HEK293 (cell line): ENCODE data around the gene RNF31.

Source experiments
- GLIS2 ChIP-seq: fragments of 450-650 bp; formaldehyde crosslinking; IDR thresholded peaks from 2 replicates; pipeline ENCODE4 v1.5.1; 2016; ENCODE audit warnings: missing biosample characterization, missing genetic modification characterization
- OVOL3 ChIP-seq: fragments of 450-650 bp; formaldehyde crosslinking; IDR thresholded peaks from 2 replicates; pipeline ENCODE4 v1.5.1; 2016; ENCODE audit warnings: missing biosample characterization, missing genetic modification characterization
- SP3 ChIP-seq: fragments of 450-650 bp; formaldehyde crosslinking; IDR thresholded peaks from 2 replicates; pipeline ENCODE4 v1.5.1; 2016; ENCODE audit warnings: missing biosample characterization, missing genetic modification characterization
- ZEB2 ChIP-seq: fragments of 450-650 bp; formaldehyde crosslinking; IDR thresholded peaks from 2 replicates; pipeline ENCODE4 v1.5.1; 2016; ENCODE audit warnings: missing biosample characterization, missing genetic modification characterization
- ZNF121 ChIP-seq: fragments of 450-650 bp; formaldehyde crosslinking; IDR thresholded peaks from 2 replicates; pipeline ENCODE4 v1.5.1; 2016; ENCODE audit warnings: missing biosample characterization, missing genetic modification characterization
- ZNF155 ChIP-seq: fragments of 450-650 bp; formaldehyde crosslinking; IDR thresholded peaks from 2 replicates; pipeline ENCODE4 v1.5.1; 2016; ENCODE audit warnings: missing biosample characterization, missing genetic modification characterization
- ZNF221 ChIP-seq: fragments of 450-650 bp; formaldehyde crosslinking; IDR thresholded peaks from 2 replicates; pipeline ENCODE4 v1.5.1; 2017; ENCODE audit warnings: missing biosample characterization, missing genetic modification characterization, borderline replicate concordance
- ZNF24 ChIP-seq: fragments of 450-650 bp; formaldehyde crosslinking; IDR thresholded peaks from 2 replicates; pipeline ENCODE4 v1.5.1; 2016; ENCODE audit warnings: missing biosample characterization, missing genetic modification characterization
- ZNF416 ChIP-seq: fragments of 450-650 bp; formaldehyde crosslinking; IDR thresholded peaks from 2 replicates; pipeline ENCODE4 v1.5.1; 2016; ENCODE audit warnings: missing biosample characterization, missing genetic modification characterization
- ZNF423 ChIP-seq: fragments of 450-650 bp; formaldehyde crosslinking; IDR thresholded peaks from 2 replicates; pipeline ENCODE4 v1.5.1; 2016; ENCODE audit warnings: missing biosample characterization, missing genetic modification characterization
- ZNF426 ChIP-seq: fragments of 450-650 bp; formaldehyde crosslinking; IDR thresholded peaks from 2 replicates; pipeline ENCODE4 v1.5.1; 2017; ENCODE audit warnings: missing biosample characterization, missing genetic modification characterization, mild to moderate bottlenecking, inconsistent platforms, moderate library complexity
- ZNF510 ChIP-seq: fragments of 450-650 bp; formaldehyde crosslinking; IDR thresholded peaks from 2 replicates; pipeline ENCODE4 v1.5.1; 2018; ENCODE audit warnings: mild to moderate bottlenecking, missing genetic modification characterization, missing biosample characterization; ENCODE audit not compliant: insufficient replicate concordance
- ZNF529 ChIP-seq: fragments of 450-650 bp; formaldehyde crosslinking; IDR thresholded peaks from 2 replicates; pipeline ENCODE4 v1.5.1; 2017; ENCODE audit warnings: missing genetic modification characterization, missing biosample characterization; ENCODE audit not compliant: insufficient replicate concordance
- ZNF544 ChIP-seq: fragments of 450-650 bp; formaldehyde crosslinking; IDR thresholded peaks from 2 replicates; pipeline ENCODE4 v1.5.0; 2017; ENCODE audit warnings: missing biosample characterization, missing genetic modification characterization
- ZNF549 ChIP-seq: fragments of 450-650 bp; IDR thresholded peaks from 2 replicates; pipeline ENCODE4 v1.5.1; 2018; ENCODE audit warnings: missing biosample characterization, missing genetic modification characterization, mild to moderate bottlenecking, inconsistent platforms, moderate library complexity
- ZNF624 ChIP-seq: fragments of 450-650 bp; formaldehyde crosslinking; IDR thresholded peaks from 2 replicates; pipeline ENCODE4 v1.5.1; 2017; ENCODE audit warnings: missing biosample characterization, missing genetic modification characterization
- ZNF747 ChIP-seq: fragments of 450-650 bp; formaldehyde crosslinking; IDR thresholded peaks from 2 replicates; pipeline ENCODE4 v1.5.1; 2016; ENCODE audit warnings: missing biosample characterization, missing genetic modification characterization
- ZNF76 ChIP-seq: fragments of 450-650 bp; formaldehyde crosslinking; IDR thresholded peaks from 2 replicates; pipeline ENCODE4; 2016; ENCODE audit warnings: low read depth, missing biosample characterization, missing genetic modification characterization, borderline replicate concordance
- ZNF785 ChIP-seq: fragments of 450-650 bp; formaldehyde crosslinking; IDR thresholded peaks from 2 replicates; pipeline ENCODE4 v1.5.1; 2016; ENCODE audit warnings: missing biosample characterization, missing genetic modification characterization
- ZSCAN23 ChIP-seq: fragments of 450-650 bp; formaldehyde crosslinking; IDR thresholded peaks from 2 replicates; pipeline ENCODE4 v1.5.1; 2016; ENCODE audit warnings: missing biosample characterization, missing genetic modification characterization
- TF ChIP-seq, protein P1 (sequence below): fragments of 450-650 bp; formaldehyde crosslinking; IDR thresholded peaks from 2 replicates; pipeline ENCODE4 v1.5.1; 2017; ENCODE audit warnings: missing biosample characterization, missing genetic modification characterization
- TF ChIP-seq, protein P2 (sequence below): fragments of 450-650 bp; formaldehyde crosslinking; IDR thresholded peaks from 2 replicates; pipeline ENCODE4 v1.5.1; 2017; ENCODE audit warnings: missing biosample characterization, missing genetic modification characterization
- TF ChIP-seq, protein P3 (sequence below): fragments of 450-650 bp; formaldehyde crosslinking; conservative IDR thresholded peaks from 2 replicates; pipeline ENCODE4 v1.5.1; 2016; ENCODE audit warnings: low read depth, missing biosample characterization, missing genetic modification characterization
- TF ChIP-seq, protein P4 (sequence below): fragments of 450-650 bp; formaldehyde crosslinking; IDR thresholded peaks from 2 replicates; pipeline ENCODE4 v1.5.1; 2016; ENCODE audit warnings: missing biosample characterization, missing genetic modification characterization

RNF31 gene

DNA sequence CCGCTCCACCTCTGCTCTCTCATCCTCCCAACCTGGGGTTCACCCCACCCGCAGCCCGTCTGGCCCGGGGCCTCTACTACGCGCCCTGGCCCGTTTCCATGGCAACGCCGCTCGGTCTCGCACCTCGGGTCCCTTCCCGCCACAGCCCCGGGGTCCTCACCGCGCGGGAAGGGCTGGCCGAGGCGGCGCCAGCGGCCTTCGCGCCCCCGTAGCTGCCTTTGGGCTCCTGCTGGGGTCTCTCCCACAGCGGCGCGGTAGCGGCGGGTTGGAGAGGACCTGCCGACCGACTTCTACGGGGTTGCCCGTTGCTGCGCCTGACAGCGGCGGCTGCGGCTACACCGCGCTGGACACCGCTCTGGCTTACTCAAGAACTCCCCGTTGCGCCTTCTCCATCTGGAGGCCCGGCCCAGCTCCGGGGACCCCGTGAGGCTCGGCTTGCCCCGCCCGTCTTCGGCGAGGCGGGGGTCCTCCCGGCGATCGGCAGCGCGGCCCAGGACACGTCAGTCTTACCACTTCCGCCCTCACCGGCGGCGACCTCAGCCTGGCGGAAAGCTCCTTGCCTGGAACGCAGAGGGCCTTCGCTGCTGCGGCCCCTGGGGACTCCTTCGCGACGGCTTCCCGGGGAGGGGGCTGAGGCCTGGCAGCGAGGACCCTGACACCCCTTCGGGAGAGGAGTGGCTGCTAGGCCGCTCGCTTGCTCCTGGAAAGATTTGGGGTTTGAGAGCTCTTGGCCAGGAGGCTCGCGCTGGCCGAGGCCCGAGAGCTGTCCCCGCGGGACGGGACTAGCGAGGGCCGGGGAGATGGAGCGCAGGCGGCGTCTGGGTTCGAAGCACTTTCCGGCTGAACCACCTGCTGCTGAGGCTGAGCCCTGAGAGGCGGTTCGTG lies 48.1 kb downstream of the RNF31 start, which contains the start of gene TM9SF1 (continued):
- TF ChIP-seq GLIS2 (tag by site-specific recombination) = peak; percentile 88
- no peak; the same call in 1 of the 2 replicates for TF ChIP-seq ZNF24 (tag by site-specific recombination)
- TF ChIP-seq ZNF510 (tag by site-specific recombination) = no peak
- no peak for TF ChIP-seq ZNF624 (tag by site-specific recombination)
- TF ChIP-seq, protein P1, sequence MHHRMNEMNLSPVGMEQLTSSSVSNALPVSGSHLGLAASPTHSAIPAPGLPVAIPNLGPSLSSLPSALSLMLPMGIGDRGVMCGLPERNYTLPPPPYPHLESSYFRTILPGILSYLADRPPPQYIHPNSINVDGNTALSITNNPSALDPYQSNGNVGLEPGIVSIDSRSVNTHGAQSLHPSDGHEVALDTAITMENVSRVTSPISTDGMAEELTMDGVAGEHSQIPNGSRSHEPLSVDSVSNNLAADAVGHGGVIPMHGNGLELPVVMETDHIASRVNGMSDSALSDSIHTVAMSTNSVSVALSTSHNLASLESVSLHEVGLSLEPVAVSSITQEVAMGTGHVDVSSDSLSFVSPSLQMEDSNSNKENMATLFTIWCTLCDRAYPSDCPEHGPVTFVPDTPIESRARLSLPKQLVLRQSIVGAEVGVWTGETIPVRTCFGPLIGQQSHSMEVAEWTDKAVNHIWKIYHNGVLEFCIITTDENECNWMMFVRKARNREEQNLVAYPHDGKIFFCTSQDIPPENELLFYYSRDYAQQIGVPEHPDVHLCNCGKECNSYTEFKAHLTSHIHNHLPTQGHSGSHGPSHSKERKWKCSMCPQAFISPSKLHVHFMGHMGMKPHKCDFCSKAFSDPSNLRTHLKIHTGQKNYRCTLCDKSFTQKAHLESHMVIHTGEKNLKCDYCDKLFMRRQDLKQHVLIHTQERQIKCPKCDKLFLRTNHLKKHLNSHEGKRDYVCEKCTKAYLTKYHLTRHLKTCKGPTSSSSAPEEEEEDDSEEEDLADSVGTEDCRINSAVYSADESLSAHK (tag by site-specific recombination) = 0 out of 2 replicates have a peak, but pooled peaks have one; percentile 17
- 0 out of 2 replicates have a peak, but pooled peaks have one; percentile 23 for TF ChIP-seq OVOL3 (tag by site-specific recombination)
- peak; percentile 78 for TF ChIP-seq SP3 (tag by site-specific recombination)
- no peak for TF ChIP-seq ZNF747
- peak; percentile 88 for TF ChIP-seq ZNF76 (tag by site-specific recombination)
- TF ChIP-seq ZNF155 = no peak
- TF ChIP-seq, protein P2, sequence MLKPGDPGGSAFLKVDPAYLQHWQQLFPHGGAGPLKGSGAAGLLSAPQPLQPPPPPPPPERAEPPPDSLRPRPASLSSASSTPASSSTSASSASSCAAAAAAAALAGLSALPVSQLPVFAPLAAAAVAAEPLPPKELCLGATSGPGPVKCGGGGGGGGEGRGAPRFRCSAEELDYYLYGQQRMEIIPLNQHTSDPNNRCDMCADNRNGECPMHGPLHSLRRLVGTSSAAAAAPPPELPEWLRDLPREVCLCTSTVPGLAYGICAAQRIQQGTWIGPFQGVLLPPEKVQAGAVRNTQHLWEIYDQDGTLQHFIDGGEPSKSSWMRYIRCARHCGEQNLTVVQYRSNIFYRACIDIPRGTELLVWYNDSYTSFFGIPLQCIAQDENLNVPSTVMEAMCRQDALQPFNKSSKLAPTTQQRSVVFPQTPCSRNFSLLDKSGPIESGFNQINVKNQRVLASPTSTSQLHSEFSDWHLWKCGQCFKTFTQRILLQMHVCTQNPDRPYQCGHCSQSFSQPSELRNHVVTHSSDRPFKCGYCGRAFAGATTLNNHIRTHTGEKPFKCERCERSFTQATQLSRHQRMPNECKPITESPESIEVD (tag by site-specific recombination) = no peak
- TF ChIP-seq, protein P3, sequence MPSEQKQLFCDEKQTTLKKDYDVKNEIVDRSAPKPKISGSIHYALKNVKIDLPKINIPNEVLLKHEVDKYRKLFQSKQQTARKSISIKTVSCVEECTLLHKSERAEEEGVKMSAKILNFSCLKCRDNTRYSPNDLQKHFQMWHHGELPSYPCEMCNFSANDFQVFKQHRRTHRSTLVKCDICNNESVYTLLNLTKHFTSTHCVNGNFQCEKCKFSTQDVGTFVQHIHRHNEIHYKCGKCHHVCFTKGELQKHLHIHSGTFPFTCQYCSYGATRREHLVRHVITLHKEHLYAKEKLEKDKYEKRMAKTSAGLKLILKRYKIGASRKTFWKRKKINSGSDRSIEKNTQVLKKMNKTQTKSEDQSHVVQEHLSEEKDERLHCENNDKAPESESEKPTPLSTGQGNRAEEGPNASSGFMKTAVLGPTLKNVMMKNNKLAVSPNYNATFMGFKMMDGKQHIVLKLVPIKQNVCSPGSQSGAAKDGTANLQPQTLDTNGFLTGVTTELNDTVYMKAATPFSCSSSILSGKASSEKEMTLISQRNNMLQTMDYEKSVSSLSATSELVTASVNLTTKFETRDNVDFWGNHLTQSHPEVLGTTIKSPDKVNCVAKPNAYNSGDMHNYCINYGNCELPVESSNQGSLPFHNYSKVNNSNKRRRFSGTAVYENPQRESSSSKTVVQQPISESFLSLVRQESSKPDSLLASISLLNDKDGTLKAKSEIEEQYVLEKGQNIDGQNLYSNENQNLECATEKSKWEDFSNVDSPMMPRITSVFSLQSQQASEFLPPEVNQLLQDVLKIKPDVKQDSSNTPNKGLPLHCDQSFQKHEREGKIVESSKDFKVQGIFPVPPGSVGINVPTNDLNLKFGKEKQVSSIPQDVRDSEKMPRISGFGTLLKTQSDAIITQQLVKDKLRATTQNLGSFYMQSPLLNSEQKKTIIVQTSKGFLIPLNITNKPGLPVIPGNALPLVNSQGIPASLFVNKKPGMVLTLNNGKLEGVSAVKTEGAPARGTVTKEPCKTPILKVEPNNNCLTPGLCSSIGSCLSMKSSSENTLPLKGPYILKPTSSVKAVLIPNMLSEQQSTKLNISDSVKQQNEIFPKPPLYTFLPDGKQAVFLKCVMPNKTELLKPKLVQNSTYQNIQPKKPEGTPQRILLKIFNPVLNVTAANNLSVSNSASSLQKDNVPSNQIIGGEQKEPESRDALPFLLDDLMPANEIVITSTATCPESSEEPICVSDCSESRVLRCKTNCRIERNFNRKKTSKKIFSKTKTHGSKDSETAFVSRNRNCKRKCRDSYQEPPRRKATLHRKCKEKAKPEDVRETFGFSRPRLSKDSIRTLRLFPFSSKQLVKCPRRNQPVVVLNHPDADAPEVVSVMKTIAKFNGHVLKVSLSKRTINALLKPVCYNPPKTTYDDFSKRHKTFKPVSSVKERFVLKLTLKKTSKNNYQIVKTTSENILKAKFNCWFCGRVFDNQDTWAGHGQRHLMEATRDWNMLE (tag by site-specific recombination) = peak; percentile 57; the same call in 1 of the 2 replicates
- no peak for TF ChIP-seq ZNF221 (tag by site-specific recombination)
- TF ChIP-seq ZNF423 (tag by site-specific recombination) = peak; percentile 100
- TF ChIP-seq ZSCAN23 (tag by site-specific recombination) = no peak; the same call in 1 of the 2 replicates
- TF ChIP-seq, protein P4, sequence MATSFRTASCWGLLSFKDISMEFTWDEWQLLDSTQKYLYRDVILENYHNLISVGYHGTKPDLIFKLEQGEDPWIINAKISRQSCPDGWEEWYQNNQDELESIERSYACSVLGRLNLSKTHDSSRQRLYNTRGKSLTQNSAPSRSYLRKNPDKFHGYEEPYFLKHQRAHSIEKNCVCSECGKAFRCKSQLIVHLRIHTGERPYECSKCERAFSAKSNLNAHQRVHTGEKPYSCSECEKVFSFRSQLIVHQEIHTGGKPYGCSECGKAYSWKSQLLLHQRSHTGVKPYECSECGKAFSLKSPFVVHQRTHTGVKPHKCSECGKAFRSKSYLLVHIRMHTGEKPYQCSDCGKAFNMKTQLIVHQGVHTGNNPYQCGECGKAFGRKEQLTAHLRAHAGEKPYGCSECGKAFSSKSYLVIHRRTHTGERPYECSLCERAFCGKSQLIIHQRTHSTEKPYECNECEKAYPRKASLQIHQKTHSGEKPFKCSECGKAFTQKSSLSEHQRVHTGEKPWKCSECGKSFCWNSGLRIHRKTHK (tag by site-specific recombination) = no peak
- TF ChIP-seq ZNF544 (tag by site-specific recombination) = no peak
- TF ChIP-seq ZNF529 (tag by site-specific recombination) = no peak
- TF ChIP-seq ZNF549 (tag by site-specific recombination) = no peak
- TF ChIP-seq ZNF121 (tag by site-specific recombination) = peak; percentile 48; the same call in 1 of the 2 replicates
- peak; percentile 89 for TF ChIP-seq ZEB2
- no peak for TF ChIP-seq ZNF785 (tag by site-specific recombination)
- no peak for TF ChIP-seq ZNF426 (tag by site-specific recombination)
- TF ChIP-seq ZNF416 = no peak
